22Rv1 (cell line): ENCODE results near the gene UHRF1.
A peak's percentile ranks its signal among the peaks of the same experiment; 100 is the strongest.
"Not testable (repeated sequence)": the region's sequence is repeated elsewhere in the genome, so short reads cannot be mapped to it uniquely, and the experiment has no call there.

ENCODE experiments used
- H3K27ac ChIP-seq: fragments of 450-650 bp; 2 replicates; pipeline ENCODE4 v1.5.1; 2017
- ZFX ChIP-seq: fragments of 450-650 bp; IDR thresholded peaks from 2 replicates; pipeline ENCODE4 v1.6.1; 2017; ENCODE audit warnings: antibody characterized with exemption, borderline replicate concordance
- TF ChIP-seq, protein P1 (sequence below): fragments of 450-650 bp; IDR thresholded peaks from 2 replicates; pipeline ENCODE4 v1.5.1; 2017; ENCODE audit warnings: mild to moderate bottlenecking

Gene UHRF1

DNA sequence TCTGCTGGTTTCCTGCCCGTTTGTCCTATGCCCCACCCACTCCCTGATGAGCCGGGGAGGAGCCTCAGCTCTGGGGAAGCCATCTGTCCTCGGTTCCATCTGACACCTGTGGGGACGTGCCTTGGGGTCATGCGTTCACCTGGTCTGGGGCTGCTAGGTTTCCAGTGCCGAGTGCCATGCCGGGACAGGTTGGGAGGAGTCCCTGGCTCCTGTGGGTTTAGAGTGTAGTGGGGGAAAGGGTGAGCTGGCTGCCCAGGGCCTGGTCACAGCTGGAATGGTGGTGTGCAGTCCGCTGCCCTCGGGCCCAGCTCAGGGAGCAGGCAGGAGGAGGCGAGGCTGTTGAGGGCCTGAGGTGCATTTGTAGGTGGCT, 62.1 kb downstream of the UHRF1 start:
- TF ChIP-seq, protein P1, sequence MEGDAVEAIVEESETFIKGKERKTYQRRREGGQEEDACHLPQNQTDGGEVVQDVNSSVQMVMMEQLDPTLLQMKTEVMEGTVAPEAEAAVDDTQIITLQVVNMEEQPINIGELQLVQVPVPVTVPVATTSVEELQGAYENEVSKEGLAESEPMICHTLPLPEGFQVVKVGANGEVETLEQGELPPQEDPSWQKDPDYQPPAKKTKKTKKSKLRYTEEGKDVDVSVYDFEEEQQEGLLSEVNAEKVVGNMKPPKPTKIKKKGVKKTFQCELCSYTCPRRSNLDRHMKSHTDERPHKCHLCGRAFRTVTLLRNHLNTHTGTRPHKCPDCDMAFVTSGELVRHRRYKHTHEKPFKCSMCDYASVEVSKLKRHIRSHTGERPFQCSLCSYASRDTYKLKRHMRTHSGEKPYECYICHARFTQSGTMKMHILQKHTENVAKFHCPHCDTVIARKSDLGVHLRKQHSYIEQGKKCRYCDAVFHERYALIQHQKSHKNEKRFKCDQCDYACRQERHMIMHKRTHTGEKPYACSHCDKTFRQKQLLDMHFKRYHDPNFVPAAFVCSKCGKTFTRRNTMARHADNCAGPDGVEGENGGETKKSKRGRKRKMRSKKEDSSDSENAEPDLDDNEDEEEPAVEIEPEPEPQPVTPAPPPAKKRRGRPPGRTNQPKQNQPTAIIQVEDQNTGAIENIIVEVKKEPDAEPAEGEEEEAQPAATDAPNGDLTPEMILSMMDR = no peak
- TF ChIP-seq ZFX = no peak
- peak overlapping the region; percentile 82 for H3K27ac ChIP-seq

DNA sequence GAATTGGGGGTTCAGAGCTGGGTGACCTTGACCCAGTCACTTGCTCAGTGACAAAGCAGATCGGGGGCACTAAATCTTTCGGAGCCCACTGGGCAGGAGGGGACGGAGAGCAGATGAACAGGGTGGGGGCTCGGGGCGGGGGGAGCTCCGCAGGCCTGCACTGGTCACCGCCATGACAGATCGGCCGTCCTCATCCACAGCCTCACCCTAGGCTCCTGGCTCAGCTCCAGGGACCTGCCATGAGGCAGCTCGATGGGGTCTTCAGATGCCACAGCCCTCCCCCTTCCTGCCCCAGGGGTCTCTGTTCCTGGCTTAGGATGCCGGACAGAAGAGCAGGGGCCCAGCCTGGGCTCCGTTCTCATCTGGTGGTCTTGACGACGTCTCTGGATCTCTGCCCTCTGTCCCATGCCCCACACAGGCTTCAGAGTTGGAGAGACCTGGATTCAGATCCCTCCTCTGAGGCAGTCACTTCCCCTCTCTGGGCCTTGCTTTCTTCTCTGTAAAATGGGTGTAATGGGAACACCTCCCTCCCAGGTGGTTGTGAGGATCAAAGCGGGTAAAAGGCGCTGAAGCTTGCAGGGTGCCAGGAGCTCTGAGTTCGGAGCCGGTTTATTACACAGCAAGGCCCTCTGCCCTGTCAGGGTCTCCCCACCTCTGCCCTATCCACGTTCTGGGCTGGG, 62.7 kb downstream of the UHRF1 start:
- H3K27ac ChIP-seq = peak overlapping the region; percentile 82
- no peak for TF ChIP-seq ZFX
- TF ChIP-seq, protein P1 = no peak

DNA sequence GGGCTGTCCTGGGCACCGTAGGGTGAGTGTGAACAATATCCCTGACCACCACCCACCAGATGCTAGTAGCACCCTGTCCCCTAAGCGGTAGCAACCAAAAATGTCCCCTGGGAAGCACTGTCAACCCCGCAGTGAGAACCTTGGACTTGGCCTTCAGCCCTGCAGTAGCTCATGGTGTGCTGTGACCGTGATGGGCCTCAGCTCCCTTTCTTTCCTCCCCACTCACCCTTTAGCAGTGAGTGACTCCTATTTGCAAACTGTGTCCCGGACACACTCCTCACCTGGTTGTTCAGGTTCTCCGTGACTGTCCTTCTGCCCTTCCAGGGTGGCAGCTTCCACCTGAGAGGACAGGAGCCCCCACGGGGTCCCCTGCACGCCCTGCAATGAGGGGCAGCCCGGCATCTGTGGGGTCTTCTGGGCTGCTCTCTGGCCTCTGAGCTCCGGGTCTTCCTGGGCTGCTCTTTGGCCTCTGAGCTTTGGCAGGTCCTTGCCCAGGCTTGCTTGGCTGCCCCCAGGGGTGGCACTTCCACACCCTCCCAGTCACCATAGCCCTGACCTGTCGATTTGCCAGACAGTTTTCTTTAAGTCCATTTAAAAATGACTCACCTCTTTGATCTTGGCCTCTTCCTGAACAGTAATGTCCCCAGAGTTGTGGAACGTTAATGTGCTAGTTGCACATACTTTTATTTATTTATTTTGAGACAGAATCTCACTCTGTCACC, 63.4 kb downstream of the UHRF1 start:
- TF ChIP-seq ZFX = no peak
- TF ChIP-seq, protein P1 = no peak
- peak overlapping the region; percentile 82 for H3K27ac ChIP-seq

DNA sequence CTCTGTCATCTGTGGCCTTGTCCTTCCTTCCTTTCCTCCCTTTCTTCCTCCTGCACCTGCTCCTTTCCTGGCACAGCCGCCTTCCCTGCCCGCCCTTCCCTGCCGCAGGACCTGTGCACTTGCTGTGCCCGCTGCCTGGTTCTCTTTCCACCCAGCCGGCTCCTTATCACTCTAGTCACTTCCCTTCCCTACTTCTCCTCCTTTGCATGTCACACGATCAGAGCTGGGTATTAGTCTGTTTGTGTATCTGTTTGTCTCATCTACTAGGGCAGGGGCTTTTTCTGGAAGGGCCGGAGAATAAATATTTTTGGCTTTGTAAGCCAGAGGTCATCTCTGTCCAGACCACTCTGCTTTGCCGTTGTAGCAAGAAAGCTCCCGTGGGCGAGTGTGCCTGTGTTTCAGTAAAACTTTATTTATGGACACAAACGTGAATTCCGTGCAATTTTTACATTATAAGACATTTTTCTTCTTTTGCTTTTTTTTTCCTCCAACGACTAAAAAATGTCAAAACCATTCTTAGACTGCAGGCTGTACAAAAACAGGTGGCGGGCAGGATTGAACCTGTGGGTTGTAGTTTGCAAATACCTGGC, 65.7 kb downstream of the UHRF1 start:
- H3K27ac ChIP-seq = no peak overlapping the region
- TF ChIP-seq ZFX = no peak
- TF ChIP-seq, protein P1 = no peak

DNA sequence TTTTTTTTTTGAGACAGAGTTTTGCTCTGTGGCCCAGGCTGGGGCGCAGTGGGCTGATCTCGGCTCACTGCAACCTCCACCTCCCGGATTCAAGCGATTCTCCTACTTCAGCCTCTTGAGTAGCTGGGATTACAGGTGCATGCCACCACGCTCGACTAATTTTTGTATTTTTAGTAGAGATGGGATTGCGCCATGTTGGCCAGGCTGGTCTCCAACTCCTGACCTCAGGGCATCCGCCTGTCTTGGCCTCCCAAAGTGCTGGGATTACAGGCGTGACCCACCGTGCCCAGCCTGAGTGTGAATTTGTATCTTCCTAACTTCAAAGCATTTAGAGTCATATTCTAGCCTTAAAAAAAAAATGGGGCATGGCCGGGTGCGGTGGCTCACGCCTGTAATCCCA, 66.3 kb downstream of the UHRF1 start:
- not testable (repeated sequence) for H3K27ac ChIP-seq

DNA sequence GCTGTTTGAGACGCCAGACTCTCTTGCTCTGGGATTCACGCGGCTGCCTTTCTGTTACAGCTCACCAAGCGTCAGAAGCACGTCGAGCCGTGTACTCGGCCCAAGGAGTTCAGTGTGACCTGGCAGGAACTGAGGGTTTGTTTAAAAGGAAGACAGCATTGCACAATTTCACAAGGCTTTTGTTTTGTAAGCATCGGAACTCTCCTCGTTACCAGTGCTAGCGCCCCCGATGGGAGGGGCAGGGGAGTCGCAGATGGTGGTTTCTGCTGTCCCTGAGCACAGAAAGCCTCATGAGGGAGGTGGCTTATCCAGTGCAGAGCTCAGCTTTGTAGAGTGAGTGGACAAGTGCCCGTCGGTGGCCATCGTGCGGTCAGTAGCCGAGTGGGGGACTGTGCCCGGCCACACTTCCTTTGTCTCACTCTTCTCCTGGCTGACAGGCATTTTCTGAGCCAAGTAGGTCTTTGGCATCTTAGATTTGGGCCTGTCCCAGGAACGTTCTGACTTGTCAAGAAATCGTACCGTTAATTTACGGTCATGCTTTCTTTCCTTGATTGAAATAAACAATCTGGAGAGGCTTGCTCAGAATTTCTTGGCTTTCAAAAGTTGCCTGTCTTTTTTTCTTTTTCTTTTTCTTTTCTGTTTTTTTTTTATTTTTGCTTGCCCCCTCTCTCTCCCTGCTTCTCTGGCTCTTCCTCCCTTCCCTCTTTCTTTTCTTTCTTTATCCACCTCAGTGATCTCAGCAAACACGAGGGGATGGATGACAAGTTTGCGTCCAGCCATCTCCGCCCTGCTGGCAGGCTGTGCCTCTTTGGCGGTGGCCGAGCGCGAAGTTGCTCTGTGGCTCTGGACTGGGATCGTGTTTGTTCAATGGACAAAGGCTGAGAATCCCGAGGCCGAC, 67.3 kb downstream of the UHRF1 start:
- no peak overlapping the region for H3K27ac ChIP-seq
- TF ChIP-seq, protein P1 = peak; percentile 22
- no peak for TF ChIP-seq ZFX
